Measurements from ENCODE around the gene ZNF77. TPM values are rescaled to one million over a fixed set of nuclear protein-coding genes. Genes with fewer than 3 reads are reported as not detected.
"Not testable (repeated sequence)": the region's sequence is repeated elsewhere in the genome, so short reads cannot be mapped to it uniquely, and the experiment has no call there.

Gene ZNF77
- total RNA-seq, 1 donor from 2014 or later = 9.9 TPM

DNA sequence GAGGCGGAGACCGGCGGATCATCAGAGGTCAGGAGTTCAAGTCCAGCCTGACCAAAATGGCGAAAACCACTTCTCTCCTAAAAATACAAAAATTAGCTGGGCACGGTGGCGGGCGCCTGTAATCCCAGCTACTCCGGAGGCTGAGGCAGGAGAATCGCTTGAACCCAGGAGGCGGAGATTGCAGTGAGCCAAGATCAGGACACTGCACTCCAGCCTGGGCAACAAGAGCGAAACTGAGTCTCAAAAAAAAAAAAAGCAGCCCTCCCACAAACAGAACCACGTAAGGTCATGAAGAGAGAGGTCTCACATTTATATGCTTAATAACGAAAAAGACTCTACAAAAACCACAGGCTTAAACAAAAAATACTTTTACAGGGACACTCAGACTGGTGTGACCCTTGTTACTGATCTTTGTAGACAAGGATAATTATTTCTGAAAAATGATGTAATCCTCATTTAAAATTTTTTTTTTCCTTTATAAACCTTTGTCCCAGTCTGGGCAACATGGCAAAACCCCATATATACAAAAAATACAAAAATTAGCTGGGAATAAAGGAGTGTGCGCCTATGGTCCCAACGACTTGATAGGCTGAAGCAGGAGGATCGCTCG lies 909 bp upstream of the ZNF77 start:
- TF ChIP-seq, protein P1, sequence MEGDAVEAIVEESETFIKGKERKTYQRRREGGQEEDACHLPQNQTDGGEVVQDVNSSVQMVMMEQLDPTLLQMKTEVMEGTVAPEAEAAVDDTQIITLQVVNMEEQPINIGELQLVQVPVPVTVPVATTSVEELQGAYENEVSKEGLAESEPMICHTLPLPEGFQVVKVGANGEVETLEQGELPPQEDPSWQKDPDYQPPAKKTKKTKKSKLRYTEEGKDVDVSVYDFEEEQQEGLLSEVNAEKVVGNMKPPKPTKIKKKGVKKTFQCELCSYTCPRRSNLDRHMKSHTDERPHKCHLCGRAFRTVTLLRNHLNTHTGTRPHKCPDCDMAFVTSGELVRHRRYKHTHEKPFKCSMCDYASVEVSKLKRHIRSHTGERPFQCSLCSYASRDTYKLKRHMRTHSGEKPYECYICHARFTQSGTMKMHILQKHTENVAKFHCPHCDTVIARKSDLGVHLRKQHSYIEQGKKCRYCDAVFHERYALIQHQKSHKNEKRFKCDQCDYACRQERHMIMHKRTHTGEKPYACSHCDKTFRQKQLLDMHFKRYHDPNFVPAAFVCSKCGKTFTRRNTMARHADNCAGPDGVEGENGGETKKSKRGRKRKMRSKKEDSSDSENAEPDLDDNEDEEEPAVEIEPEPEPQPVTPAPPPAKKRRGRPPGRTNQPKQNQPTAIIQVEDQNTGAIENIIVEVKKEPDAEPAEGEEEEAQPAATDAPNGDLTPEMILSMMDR (IDR thresholded peaks at IDR 0.05; ENCODE audit: unreplicated experiment) = no peak
- H3K36me3 Mint-ChIP-seq = peaks cover 1% of the 10 kb centered on the region
- H3K9me3 Mint-ChIP-seq = no peaks in the 10 kb centered on the region
- H3K27me3 Mint-ChIP-seq (ENCODE audit: low read depth) = no peaks in the 10 kb centered on the region
- peak overlapping the region; percentile 98 for H3K27ac Mint-ChIP-seq
- peak overlapping the region; percentile 92 for H3K4me3 Mint-ChIP-seq
- no peak for DNase-seq (ENCODE audit: low spot score in 2 of 2, unreplicated experiment in 2 of 2)
- H3K4me1 Mint-ChIP-seq = peaks cover 33% of the 10 kb centered on the region

DNA sequence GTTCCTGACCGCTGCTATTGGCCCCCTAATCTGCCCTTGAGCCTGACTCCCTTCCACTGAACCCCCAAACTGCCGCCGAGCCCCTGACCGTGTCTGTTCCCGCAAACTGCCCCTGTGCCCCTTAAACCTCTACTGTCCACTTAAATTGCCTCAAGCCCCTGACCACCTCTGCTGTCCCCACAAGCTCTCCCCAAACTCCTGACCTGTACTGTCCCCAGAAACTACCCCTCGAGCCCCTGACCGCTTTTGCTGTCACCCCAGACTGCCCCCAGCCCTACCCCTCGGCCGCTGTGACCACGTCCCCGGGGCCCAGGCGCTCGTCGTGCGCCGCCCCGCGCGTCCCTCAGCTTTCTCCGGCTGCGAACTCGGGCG lies 382 bp downstream of the ZNF77 start:
- no peak for DNase-seq (ENCODE audit: low spot score in 2 of 2, unreplicated experiment in 2 of 2)
- no peaks in the 10 kb centered on the region for H3K27me3 Mint-ChIP-seq (ENCODE audit: low read depth)
- H3K4me1 Mint-ChIP-seq = peaks cover 26% of the 10 kb centered on the region
- no peaks in the 10 kb centered on the region for H3K9me3 Mint-ChIP-seq
- H3K4me3 Mint-ChIP-seq = peak overlapping the region; percentile 92
- H3K36me3 Mint-ChIP-seq = peaks cover 7% of the 10 kb centered on the region
- TF ChIP-seq, protein P1 (IDR thresholded peaks at IDR 0.05; ENCODE audit: unreplicated experiment) = no peak
- peak overlapping the region; percentile 57 for H3K27ac Mint-ChIP-seq

DNA sequence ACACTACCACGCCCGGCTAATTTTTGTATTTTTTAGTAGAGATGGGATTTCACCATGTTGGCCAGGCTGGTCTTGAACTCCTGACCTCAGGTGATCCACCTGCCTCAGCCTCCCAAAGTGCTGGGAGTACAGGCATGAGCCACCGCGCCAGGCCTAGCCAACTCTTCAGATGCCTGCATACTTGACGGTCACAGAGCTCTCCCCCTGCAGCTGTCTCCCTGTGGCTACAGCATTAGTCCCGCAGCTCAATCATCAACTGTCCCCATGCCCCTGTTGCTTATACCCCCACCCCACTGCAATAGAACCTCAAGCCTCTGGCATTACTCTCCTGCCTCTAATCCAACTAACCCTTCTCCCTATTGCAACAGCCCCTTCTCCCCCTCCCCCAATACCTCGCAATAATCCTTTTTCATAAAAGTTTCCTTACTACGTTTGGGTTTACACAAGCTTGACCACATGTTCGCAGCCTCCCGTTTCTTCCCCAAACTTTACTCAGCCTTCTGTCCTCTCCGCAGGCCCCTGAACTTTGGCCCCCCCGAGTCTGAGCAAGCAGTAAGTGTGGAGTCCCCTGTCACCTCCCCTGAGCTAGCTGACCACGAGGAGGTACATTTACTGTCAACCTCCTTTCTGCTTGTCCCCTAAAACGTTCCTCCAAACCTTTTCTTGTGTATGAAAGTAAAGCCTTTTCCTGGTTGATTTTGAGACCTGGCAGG lies 1.7 kb downstream of the ZNF77 start:
- DNase-seq (ENCODE audit: low spot score in 2 of 2, unreplicated experiment in 2 of 2) = no peak
- H3K9me3 Mint-ChIP-seq = no peaks in the 10 kb centered on the region
- no peaks in the 10 kb centered on the region for H3K27me3 Mint-ChIP-seq (ENCODE audit: low read depth)
- peaks cover 19% of the 10 kb centered on the region for H3K4me1 Mint-ChIP-seq
- H3K4me3 Mint-ChIP-seq = peak overlapping the region; percentile 92
- H3K27ac Mint-ChIP-seq = no peak overlapping the region
- peaks cover 15% of the 10 kb centered on the region for H3K36me3 Mint-ChIP-seq
- TF ChIP-seq, protein P1 (IDR thresholded peaks at IDR 0.05; ENCODE audit: unreplicated experiment) = no peak

DNA sequence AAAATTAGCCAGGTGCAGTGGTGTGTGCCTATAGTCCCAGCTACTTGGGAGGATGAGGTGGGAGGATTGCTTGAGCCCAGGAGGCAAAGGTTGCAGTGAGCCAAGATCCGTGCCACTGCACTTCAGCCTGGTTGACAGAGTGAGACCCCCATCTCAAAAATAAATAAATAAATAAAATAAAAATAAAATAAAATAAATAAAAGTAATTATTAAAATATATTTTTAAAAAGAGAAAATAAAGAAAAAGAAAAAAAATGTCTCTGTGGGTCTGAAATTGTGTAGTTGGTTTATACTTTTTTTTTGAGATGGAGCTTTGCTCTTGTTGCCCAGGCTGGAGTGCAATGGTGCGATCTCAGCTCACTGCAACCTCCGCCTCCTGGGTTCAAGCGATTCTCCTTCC lies 8.9 kb downstream of the ZNF77 start:
- H3K36me3 Mint-ChIP-seq = peaks cover 74% of the 10 kb centered on the region
- H3K27ac Mint-ChIP-seq; DNase-seq (ENCODE audit: low spot score in 2 of 2, unreplicated experiment in 2 of 2); H3K27me3 Mint-ChIP-seq (ENCODE audit: low read depth); H3K4me3 Mint-ChIP-seq; H3K4me1 Mint-ChIP-seq: not testable (repeated sequence)
- H3K9me3 Mint-ChIP-seq = peaks cover 31% of the 10 kb centered on the region

DNA sequence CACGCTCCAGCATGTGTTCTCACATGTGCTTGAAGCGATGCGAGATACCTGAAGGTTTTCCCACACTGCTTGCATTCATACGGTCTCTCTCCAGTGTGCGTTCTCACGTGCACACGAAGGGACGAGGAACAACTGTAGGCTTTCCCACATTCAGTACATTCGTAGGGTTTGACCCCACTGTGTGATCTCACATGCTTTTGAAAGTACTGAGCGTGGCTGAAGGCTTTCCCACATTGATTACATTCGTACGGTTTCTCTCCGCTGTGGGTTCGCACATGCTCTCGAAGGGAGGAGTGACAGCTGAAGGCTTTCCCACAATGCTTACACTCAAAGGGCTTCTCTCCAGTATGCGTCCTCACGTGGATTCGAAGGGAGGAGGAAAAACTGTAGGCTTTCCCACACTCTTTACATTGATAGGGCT lies 11.3 kb downstream of the ZNF77 start:
- TF ChIP-seq, protein P1 (IDR thresholded peaks at IDR 0.05; ENCODE audit: unreplicated experiment) = no peak
- Mint-ChIP-seq H3K9me3 (peaks cover 36% of the 10 kb centered on the region), H3K36me3 (peaks cover 72% of the 10 kb centered on the region), H3K4me3 (no peak overlapping the region), H3K27ac (no peak overlapping the region), H3K27me3 (ENCODE audit: low read depth) (no peaks in the 10 kb centered on the region), H3K4me1 (no peaks in the 10 kb centered on the region)
- DNase-seq (ENCODE audit: low spot score in 2 of 2, unreplicated experiment in 2 of 2) = no peak

DNA sequence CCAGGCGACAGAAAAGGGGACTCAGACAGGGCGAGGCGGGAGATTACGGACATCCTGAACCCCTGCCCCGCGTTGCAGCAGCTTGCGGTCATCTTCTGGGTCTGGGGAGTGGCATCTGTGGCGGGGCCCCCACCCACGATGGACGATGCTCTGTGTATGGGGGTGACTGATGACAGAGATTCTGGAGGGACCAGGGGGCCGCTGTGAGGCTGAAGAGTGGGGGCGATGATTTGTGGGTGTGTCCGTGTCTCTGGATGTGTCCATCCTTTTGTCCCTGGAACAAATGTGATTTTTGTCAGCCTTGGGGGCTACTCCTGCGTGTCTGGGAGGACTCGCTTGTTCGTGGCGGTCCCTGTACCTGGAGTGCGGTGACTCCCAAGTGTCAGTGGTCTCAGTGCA lies 17.7 kb downstream of the ZNF77 start:
- DNase-seq (ENCODE audit: low spot score in 2 of 2, unreplicated experiment in 2 of 2) = no peak

More for the DNA sequence above, 17.7 kb downstream of the ZNF77 start:
- peaks cover 12% of the 10 kb centered on the region for H3K9me3 Mint-ChIP-seq
- H3K36me3 Mint-ChIP-seq = peaks cover 30% of the 10 kb centered on the region
- TF ChIP-seq, protein P1 (IDR thresholded peaks at IDR 0.05; ENCODE audit: unreplicated experiment) = no peak
- no peaks in the 10 kb centered on the region for H3K4me1 Mint-ChIP-seq
- no peak overlapping the region for H3K4me3 Mint-ChIP-seq
- H3K27ac Mint-ChIP-seq = no peak overlapping the region
- H3K27me3 Mint-ChIP-seq (ENCODE audit: low read depth) = no peaks in the 10 kb centered on the region
